ENCODE measurements around the gene CASKIN1.
"Not testable (repeated sequence)": the region's sequence is repeated elsewhere in the genome, so short reads cannot be mapped to it uniquely, and the experiment has no call there.

CASKIN1 gene

DNA sequence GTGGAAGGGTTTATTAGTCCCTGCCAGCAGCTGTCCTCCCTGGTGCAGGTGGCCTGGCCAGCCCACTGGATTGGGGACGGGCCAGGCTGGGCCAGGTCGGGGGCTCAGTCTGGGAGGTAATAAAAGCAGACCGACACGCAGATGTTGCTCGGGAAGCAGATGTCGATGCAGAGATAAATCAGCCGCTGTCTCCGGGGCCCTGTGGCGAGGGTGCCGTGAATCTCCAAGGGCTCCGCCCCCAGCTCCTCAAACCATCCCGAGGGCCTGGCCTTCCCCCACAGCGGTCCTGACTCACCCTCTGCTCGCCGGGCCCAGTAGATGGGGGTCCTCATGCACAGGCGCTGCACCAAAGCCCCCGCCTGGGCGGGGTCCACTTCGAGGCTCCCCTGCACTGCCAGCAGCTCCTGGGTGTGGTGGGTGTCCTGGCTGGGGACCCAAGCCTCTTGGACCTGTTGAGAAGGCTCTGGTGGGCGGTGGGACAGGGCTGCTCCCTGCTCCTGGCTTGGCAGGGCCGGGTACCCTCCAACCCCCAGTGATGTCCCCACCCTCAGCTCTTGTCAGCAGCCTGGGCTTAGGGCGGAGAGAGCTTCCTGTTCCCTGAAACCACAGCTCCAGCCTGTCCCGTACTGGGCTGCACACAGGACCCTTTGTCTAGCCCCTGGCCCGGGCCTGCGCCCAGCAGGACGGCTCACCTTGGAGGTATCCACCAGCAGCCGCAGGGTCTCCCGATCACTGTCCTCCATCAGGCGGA lies 13.0 kb upstream of the CASKIN1 start:
- no peak for DNase-seq

DNA sequence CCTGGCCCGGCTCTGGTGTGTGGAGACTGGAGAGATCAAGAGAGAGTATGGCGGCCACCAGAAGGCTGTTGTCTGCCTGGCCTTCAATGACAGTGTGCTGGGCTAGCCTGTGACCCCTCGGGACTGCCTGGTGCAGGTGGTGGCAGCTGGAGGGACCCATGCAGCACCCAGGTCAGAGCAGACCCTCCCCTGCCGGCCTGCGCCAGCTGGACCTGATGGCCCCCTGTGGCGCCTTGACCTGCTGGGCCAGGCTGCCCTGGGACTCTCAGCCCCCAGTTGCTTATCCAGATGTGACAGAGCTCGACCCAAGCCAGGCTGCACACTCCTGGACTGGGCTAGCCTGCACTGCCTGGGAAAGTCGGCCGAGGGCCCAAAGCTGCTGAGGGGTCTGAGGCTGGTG lies 12.4 kb upstream of the CASKIN1 start:
- no peak for DNase-seq

DNA sequence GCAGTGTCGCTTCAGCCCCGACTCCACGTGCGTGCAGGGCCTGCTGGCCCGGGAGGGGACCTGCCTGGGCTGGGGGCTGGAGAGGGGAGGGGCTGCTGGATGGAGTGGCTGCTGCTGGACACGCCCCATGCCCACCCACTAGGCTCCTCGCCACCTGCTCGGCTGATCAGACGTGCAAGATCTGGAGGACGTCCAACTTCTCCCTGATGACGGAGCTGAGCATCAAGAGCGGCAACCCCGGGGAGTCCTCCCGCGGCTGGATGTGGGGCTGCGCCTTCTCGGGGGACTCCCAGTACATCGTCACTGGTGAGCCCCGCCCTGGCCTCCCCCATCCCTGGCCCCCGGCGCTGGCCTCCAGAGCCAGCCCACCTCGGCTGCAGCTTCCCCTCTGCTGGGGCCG lies 11.9 kb upstream of the CASKIN1 start:
- DNase-seq: no peak

DNA sequence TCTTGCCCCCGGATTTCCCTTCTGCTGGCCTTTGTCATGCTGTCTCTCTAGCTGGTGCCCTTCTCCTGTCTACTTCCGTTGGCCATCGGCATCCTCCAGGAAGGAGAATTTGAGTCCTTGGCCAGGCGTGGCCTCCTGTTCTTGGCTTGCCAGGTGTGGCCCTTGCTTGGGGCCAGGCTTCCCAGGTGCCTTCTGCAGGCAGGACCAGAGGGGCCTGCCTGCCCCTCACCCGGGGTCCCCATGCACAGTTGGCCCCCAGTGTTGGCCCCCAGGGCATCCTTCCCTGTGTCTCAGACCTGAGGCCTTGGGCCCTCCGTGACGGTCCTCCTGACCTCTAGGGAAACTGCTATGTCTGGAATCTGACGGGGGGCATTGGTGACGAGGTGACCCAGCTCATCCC lies 11.5 kb upstream of the CASKIN1 start:
- DNase-seq: no peak

DNA sequence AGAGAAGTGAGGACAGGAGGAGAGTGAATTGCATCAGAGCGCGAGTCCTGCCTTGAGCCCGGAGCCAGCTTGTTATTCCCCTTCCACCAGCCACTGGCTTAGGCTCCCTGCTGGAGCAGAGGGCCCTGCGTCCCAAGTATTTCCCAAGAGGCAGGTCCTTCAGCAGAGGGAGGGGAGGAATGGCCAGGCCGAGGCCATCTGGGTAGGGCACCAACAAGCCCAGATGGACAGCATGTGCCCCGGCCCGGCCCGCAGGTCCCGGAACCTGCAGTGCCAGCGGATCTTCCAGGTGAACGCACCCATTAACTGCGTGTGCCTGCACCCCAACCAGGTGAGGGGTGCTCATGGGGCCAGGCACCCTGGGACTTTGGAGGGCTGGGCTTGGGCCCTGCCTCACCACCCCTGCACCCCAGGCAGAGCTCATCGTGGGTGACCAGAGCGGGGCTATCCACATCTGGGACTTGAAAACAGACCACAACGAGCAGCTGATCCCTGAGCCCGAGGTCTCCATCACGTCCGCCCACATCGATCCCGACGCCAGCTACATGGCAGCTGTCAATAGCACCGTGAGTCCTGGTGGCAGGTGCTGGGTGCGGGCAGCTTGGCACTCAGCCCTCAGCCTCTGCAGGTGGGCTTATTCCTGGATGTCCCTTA lies 10.5 kb upstream of the CASKIN1 start:
- DNase-seq: no peak

DNA sequence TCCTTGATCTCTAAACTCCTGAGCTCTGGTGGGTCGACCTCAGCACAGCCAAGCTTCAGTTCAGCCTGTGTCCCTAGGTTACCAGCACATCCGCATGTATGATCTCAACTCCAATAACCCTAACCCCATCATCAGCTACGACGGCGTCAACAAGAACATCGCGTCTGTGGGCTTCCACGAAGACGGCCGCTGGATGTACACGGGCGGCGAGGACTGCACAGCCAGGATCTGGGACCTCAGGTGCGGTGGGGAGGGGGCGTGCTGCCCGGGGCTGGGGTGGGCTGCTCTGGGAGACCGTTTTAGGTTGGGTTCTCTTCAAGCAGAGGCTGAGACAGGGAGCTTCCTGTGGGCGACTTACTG lies 10.0 kb upstream of the CASKIN1 start:
- DNase-seq: no peak

DNA sequence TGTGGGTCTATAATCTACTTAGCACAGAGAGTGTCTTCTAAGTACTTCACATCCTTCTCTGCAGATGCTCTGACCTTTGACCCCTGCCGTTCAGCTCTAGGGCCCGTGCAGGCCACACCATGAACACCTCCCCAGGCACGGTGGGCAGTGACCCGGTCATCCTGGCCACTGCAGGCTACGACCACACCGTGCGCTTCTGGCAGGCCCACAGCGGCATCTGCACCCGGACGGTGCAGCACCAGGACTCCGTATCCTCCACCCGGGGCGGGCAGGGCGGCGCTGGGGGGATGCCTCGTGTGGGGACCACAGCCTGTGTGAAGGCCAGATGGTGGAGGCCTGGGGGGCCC lies 9.5 kb upstream of the CASKIN1 start:
- DNase-seq: no peak

DNA sequence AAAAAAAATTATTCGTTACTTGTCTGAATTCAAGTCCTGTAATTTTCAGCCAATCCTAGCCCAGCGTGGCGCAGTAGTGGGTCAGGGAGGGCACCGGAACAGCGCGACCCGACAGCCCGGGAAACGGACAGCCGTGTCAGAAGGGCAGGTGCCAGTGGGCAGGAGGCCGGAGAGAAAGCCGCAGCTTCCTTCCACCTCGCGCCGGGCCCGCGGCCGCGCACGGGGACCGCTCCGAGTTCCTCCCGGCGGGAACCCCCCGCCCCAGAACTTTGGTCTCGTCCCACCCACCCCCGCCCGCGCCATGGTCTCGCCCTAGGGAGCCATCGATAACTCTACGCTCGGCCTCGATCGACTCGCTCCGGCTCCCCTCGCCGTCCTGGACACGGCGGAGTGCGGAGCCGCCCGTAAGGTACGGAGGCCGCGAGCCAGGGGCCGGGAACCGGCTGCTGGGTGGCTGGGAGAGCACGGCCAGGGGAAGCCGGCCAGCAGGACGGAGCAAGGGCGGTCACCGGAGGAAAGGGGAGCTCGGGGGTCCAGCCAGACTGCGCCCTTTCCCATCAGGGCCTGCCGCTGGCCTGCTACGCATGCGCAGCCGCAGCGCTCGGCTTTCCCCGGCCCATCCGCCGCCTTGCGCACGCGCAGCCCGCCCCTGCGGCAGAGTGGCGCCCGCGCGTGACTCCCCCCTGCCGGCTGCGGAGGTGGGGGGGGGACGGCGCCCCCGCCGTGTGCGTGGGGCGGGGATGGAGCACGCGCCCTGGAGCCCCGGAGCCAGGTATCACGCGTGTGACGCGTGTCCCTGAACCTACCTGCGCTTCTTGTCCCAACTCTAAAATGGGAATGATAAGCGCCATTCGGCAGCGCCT lies 8.9 kb upstream of the CASKIN1 start, which contains the start of gene MLST8:
MLST8 (plus strand) TSS at position 351 of the 863 bp plus-strand sequence. CDS start 632 bp downstream, outside the sequence.
- peak; percentile 88 for DNase-seq

DNA sequence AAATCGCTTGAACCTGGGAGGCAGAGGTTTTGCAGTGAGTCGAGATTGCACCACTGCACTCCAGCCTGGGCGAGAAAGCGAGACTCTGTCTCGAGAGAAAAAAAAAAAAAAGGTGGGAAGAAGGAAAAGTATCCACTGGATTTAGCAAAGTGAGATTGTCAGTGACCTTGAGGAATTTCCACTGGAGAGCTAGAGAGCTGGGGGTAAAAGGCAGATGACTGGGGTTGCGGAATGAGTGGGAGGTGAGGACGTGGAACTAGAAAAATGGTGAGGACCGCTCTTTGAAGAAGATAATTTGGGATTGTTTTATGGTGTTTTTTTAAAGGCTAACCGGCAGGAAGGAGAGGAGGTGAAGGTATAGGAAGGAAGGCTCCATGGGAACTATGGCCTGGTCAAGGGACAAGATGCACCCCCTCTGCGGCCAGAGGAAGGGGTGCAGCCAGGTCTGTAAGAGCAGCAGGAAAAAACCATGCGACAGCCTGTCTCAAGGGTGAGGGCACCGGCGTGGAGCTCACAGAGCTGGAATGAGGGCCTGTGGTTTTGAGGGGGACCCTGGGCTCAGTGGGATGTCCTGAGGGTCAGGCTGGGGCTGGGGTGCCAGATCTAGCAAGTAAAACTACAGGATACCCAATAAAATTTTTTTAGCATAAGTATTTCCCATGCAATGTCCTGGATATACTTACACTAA lies 8.2 kb upstream of the CASKIN1 start:
- no peak for DNase-seq

DNA sequence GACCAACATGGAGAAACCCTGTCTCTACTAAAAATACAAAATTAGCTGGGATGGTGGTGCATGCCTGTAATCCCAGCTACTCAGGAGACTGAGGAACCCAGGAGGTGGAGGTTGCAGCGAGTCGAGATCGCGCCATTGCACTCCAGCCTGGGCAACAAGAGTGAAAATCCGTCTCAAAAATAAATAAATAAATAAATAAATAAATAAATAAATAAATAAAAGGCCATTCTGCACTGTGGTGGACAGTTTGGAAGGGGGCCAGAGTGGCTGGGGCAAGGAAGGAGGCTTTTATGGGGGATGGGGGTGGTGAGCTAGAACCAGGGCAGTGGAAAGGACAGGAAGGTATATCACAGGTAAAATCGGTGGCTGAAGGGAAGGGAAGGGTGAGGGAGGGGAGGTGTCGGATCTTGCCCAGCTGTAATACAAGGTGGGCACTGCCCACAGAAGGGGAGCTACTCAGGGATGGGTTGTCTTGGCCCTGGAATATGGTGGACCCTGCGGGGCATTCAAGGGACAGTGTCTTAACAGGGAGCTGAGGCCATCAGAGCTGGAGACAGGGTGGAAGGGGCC lies 6.8 kb upstream of the CASKIN1 start:
- DNase-seq: not testable (repeated sequence)

DNA sequence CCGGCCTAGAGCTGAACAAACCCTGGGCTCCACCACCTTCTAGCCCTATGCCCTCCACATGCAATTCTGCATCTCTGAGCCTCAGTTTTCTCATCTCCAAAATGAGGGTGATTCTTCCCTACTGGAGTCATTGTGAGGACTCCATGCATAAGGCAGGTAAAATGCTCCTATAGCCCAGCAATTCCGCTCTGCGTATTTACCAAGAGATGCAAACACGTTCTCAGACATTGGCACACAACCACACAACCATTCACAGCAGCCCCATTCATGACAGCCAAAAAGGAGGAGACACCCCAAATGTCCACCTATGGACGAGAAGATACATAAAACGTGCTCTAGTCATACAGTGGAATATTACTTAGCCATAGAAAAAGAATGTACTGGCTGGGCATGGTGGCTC lies 3.9 kb upstream of the CASKIN1 start:
- DNase-seq: no peak

DNA sequence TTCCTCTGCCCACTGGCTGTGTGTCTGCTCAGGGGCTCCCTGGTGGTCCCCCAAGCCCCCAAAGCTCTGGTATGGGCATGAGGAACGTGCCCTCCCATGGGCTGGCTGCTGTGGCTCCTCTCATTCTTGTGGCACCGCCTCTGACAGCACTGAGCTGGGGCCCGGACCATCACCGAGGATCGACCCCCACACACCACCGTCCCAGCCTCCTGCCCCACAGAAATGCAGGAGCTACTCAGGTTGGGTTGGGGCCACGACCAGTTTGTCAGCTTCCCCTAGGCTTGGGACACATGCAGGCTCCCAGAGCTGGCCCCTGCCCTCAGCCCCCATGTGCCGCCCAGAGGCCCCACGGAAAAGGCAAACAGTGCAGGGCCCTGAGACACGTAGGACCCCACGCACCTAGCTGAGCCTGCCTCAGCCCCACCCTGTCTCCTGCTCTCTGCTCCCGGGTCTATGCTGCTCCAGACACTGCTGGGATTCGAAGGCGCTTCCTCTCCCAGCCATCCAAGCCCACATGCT lies 3.3 kb upstream of the CASKIN1 start:
- no peak for DNase-seq

DNA sequence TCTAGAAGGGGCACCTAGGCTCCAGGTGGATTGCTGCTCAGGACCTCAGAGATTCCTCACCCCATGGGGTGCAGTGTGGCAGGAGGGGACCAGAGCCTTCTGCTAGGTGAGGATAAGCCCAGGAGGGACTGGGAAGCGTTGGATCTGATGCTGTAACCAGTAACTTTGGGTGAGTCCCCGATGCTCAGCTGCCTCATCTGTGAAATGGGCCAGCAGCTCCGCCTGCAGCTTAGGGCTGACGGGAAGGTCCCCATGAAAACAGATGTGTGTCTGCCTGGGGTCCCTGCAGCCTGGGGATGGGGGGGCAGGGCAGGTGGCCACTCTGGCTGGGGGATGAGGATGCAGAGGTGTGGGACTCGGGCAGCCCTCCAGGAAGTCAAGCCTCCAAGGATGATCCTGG lies 2.7 kb upstream of the CASKIN1 start:
- no peak for DNase-seq

DNA sequence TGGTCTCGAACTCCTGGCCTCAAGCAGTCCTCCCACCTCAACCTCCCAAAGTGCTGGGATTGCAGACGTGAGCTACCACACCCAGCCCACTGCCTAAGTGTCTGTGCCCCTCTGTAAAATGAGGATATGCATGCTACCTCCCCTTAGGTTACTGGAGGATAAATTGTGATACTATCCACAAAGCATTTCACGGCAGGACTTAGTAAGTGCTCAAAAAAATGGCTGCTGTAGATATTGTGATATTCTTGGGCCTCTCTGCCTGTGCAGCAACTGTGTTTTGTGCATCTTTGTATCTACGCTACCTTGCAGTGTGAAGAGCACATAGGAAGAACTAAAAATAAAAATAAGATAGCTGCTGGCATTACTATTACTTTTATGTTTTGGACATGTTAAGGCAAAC lies 1.9 kb upstream of the CASKIN1 start:
- DNase-seq: no peak

DNA sequence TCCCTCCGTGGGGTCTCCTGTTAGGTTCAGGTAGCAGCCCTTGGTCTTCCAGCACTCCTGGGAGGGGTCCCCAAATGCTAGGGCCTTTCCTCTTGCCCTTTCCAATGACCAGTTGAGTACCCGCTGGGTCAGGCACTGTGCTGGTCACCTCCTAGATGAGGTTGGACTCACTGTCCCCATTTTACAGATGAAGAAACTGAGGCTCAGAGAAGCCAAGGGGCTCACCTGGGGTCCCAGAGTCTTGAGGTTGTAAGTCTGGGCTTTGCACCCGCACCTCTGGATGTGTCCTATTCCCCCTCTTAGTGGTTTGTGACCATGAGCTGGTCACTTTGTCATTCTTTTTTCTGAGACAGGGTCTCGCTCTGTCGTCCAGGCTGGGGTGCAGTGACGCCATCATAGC lies 1.4 kb upstream of the CASKIN1 start:
- DNase-seq: no peak

DNA sequence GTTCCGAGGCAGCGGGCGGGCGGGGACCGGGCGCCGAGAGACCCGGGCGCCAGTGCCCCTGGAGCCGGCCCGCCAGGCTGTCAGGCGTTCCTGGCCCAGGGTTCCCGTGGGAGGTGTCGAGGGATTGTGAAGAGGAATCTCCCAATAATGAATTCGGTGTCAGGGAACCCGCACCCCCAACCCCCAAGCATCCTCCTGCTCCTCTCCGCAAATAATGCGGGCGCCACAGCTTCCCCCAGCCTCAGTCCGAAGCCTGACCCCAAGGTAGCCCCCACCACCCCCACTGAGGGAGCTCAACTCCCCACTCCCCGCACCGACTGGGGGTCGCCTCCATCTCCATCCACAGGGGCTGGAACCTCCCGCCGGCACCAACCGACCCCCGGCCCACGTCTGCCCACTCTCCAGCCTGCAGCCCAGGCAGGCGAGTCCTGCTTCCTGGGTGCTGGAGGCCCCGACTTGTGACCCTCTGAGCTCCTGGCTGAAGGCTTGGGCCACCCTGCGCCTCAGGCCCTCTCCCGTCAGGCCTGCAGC lies 641 bp upstream of the CASKIN1 start:
- DNase-seq: no peak

DNA sequence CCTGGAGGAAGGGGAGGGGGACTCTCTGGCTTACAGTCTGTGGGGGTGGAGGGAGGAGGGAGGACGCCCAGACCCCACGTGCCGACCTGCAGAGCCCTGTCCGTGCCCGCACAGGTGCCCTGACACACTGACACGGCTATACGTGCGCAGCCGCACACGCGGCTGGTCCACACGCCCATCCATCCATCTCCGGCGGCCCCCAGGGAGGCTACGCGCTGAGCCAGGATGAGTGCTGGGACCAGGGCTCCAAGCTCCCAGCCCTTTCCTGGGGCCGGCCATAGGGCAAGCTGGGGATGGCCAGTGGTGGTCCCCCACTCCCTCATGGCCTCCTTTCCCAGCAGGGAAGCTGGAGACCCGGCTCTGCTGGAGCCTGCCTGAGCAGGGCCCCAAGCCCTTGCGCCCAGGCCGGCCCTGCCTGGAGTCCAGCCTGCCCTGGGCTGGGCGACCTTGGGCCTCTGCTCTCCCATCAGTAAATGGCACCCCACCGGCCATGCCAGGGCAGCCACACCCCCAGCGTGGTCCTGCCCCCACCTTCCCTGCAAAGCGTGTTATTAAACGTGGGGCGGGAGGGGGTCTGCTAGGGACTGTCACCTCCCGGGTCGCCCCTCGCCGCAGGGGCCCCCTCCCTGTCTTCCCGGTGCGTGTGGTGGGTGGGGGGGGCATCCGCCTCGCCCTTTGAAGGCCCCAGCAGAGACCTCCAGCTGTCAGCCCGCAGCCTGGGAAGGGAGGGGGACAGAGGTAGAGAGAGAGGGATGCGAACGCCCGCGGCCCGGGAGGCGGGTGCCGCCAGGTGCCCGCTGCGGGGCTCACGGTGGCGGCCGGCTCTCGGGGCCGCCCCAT lies 863 bp downstream of the CASKIN1 start:
- no peak for DNase-seq

DNA sequence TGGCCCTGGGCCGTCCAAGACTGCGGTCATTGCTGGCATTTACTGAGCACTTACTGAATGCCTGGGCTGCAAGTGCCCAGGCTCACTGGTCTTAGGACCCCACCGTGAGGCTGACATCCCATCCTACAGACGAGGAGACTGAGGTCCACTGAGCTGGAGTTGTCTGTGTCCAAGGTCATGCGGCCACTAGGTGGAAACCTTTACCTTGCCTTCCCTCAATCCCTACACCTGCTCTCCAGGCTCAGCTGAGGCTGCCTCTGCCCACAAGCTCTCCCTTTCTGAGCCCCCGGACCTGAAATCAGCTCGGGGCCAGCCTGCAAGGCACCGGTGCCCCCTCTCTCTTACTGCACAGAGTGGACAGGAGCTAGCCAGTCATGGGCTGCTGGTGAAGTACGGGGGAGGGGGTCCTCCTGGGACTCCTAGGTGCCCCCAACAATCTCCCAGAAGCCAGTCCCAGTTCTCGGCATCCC lies 1.5 kb downstream of the CASKIN1 start:
- no peak for DNase-seq

DNA sequence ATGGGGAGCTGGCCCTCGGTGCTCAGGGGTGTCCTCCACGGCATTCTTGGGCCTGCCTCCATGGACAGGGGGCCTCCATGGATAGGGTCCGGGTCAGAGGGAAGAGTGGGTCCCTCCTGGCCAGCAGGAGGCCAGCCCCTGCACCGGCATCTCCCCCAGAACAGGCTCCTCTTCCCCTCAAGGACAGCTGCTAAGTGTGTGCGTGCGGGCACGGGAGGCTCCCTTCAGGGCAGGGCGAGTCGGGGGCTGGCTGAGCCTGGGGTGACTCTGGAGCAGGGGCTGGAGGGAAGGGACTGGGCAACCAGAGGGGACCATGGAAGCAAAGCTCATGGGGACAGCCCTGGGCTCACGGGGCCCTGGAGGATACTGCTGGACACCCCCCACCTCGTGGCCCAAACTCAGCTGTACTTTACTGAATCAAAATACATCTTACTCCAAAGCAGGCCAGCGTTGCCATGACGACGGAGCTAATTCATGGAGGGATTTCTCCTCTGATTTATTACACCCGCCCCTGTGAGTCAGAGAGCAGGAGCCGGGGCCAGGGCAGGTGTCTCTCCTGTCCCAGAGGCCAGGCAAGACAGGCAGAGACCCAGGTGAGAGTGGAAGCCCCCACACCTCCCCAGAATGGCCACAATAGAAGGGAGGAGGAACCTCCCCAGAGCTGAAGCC lies 2.1 kb downstream of the CASKIN1 start:
- no peak for DNase-seq

DNA sequence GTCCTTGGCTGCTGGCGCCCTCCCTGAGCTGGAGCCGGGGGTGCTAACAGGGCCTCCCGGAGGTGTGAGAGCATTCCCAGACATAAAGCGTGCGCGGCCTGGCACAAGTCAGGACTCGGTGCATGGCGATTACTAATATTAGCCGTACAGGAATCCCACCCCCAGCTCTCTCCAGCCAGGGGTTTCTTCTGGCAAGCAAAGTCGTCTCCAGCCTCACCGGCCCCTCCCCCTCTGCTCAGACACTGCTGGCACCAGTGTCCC lies 5.0 kb downstream of the CASKIN1 start:
- DNase-seq: no peak
